DMS114 treated with DMSO at 0.1 percent for 48 hours (cell line): ENCODE data around the gene BICDL2.

Experiments
- DNase-seq: peaks from one replicate; lab custom pipeline; 2025; ENCODE audit not compliant: unreplicated experiment; lab: John Stamatoyannopoulos, UW

The BICDL2 gene

DNA sequence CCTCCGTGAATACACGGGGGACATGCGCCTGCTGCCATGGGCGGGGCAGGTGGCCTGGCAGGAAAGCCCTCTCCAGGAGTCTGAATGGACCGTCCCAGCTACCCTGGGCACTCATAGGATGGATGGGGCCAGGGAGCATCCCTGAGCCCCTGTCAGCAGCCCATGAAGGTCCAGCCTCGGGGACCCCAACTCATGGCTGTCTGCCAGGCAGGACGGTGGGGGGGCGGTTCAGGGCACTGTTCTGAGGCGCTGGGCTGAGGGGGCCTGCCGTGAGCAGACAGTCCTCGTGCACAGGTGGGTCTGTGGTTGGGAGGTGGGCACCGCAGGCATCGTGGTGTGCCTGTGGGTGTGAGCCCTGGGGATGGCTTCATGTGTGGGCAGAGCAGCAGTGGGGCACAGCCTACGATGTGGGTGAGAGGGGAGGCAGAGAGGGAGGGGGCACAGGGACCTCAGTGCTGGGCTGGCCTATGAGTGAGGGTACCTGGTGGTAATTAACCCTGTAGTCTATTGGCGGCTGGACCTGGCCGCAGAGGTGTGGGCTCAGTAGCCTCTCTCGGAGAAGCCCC, 50.0 kb downstream of the BICDL2 start:
- no peak for DNase-seq

- DNase-seq: no peak
These were observed 50.8 kb downstream of the BICDL2 start for GRCh38 chr16:2985893-2986355.

- no peak for DNase-seq
These were observed 51.3 kb downstream of the BICDL2 start for GRCh38 chr16:2985462-2985861.

- DNase-seq: peak; percentile 57
These were observed 53.0 kb downstream of the BICDL2 start for GRCh38 chr16:2983706-2984136.

DNA sequence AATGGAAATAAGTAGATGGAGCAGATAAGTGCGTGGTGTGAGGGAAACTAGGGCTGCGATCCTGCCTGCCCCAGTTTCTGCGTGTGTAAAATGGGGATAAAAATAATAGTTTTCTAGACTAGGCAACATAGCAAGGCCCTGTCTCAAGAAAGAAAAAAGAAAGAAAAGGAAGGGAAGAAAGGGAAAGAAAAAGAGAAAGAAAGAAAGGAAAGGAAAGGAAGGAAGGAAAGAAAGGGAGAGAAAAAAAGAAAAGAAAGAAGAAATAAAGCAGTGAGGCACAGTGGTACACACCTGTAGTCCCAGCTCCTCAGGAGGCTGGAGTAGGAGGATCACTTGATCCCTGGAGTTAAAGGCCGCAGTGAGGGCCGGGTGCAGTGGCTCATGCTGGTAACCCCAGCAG, 54.3 kb downstream of the BICDL2 start:
- no peak for DNase-seq

DNA sequence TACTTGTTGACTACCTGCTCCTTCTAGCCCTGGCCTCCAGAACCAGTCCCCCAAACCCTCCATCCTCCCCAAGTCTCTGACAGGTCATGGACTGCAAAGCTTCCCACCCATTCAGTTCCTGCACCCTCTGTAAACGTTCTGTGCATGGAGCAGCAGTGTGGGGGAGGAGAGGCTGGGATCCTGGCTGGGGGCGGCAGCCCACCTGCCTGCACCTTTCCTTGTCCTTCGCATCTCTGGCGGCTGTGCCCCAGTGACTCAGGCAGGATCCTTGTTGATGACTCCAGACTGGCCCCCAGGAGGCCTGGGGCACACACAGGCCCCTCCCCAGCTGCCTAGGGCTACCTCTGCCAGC, 54.9 kb downstream of the BICDL2 start:
- DNase-seq: no peak

GRCh38 chr16:2981177-2981898, 55.4 kb downstream of the BICDL2 start:
- no peak for DNase-seq

- DNase-seq: peak; percentile 59
These were observed 56.2 kb downstream of the BICDL2 start, which contains the start of gene PKMYT1 for GRCh38 chr16:2980227-2981176. TSS of gene PKMYT1 (minus strand) at chr16:2980446. CDS start at chr16:2979657, 789 bp downstream.

GRCh38 chr16:2979669-2980226, 57.0 kb downstream of the BICDL2 start:
- DNase-seq: no peak
